ENCODE results near the gene FGD2. TPM values are rescaled to one million over a fixed set of nuclear protein-coding genes. Genes with fewer than 3 reads are reported as not detected.

FGD2 gene
- total RNA-seq, 1 donor from 2014 or later = not detected

- Mint-ChIP-seq H3K4me1 (ENCODE audit: unreplicated experiment) (peaks cover 18% of the 10 kb centered on the region), H3K4me3 (ENCODE audit: unreplicated experiment) (no peak overlapping the region), H3K36me3 (ENCODE audit: unreplicated experiment) (no peaks in the 10 kb centered on the region), H3K9me3 (ENCODE audit: unreplicated experiment) (no peaks in the 10 kb centered on the region), H3K27ac (ENCODE audit: unreplicated experiment) (no peak overlapping the region), H3K27me3 (ENCODE audit: unreplicated experiment) (no peaks in the 10 kb centered on the region)
- TF ChIP-seq, protein P1, sequence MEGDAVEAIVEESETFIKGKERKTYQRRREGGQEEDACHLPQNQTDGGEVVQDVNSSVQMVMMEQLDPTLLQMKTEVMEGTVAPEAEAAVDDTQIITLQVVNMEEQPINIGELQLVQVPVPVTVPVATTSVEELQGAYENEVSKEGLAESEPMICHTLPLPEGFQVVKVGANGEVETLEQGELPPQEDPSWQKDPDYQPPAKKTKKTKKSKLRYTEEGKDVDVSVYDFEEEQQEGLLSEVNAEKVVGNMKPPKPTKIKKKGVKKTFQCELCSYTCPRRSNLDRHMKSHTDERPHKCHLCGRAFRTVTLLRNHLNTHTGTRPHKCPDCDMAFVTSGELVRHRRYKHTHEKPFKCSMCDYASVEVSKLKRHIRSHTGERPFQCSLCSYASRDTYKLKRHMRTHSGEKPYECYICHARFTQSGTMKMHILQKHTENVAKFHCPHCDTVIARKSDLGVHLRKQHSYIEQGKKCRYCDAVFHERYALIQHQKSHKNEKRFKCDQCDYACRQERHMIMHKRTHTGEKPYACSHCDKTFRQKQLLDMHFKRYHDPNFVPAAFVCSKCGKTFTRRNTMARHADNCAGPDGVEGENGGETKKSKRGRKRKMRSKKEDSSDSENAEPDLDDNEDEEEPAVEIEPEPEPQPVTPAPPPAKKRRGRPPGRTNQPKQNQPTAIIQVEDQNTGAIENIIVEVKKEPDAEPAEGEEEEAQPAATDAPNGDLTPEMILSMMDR (IDR thresholded peaks at IDR 0.05) = no peak
- no peak for DNase-seq (ENCODE audit: extremely low spot score, unreplicated experiment)
Observed at GRCh38 chr6:37050045-37050853, 44.8 kb downstream of the FGD2 start.

DNA sequence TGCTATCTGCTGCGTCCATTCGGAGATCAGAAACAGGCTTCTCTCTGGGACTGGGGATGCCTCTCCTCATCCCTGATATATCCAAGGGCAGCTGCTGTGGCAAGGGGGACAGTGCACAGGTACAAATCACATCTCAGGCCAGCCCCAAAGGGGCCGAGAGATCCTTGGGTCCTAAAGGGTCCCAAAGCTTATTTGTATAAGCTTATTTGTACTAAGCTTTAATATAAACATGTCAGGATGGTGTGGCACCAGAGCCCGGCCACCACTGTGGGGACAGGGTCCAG, 45.3 kb downstream of the FGD2 start:
- no peak for DNase-seq (ENCODE audit: extremely low spot score, unreplicated experiment)
- TF ChIP-seq, protein P1 (IDR thresholded peaks at IDR 0.05) = no peak
- Mint-ChIP-seq H3K4me3 (ENCODE audit: unreplicated experiment) (no peak overlapping the region), H3K9me3 (ENCODE audit: unreplicated experiment) (no peaks in the 10 kb centered on the region), H3K27me3 (ENCODE audit: unreplicated experiment) (no peaks in the 10 kb centered on the region), H3K4me1 (ENCODE audit: unreplicated experiment) (peaks cover 18% of the 10 kb centered on the region), H3K36me3 (ENCODE audit: unreplicated experiment) (no peaks in the 10 kb centered on the region), H3K27ac (ENCODE audit: unreplicated experiment) (no peak overlapping the region)

GRCh38 chr6:37051138-37052026, 45.9 kb downstream of the FGD2 start:
- DNase-seq (ENCODE audit: extremely low spot score, unreplicated experiment) = peak; percentile 95
- no peaks in the 10 kb centered on the region for H3K27me3 Mint-ChIP-seq (ENCODE audit: unreplicated experiment)
- H3K36me3 Mint-ChIP-seq (ENCODE audit: unreplicated experiment) = no peaks in the 10 kb centered on the region
- TF ChIP-seq, protein P1 (IDR thresholded peaks at IDR 0.05) = peak; percentile 97
- H3K9me3 Mint-ChIP-seq (ENCODE audit: unreplicated experiment) = no peaks in the 10 kb centered on the region
- H3K4me3 Mint-ChIP-seq (ENCODE audit: unreplicated experiment) = peak overlapping the region; percentile 23
- H3K4me1 Mint-ChIP-seq (ENCODE audit: unreplicated experiment) = peaks cover 18% of the 10 kb centered on the region
- peak overlapping the region; percentile 36 for H3K27ac Mint-ChIP-seq (ENCODE audit: unreplicated experiment)

DNA sequence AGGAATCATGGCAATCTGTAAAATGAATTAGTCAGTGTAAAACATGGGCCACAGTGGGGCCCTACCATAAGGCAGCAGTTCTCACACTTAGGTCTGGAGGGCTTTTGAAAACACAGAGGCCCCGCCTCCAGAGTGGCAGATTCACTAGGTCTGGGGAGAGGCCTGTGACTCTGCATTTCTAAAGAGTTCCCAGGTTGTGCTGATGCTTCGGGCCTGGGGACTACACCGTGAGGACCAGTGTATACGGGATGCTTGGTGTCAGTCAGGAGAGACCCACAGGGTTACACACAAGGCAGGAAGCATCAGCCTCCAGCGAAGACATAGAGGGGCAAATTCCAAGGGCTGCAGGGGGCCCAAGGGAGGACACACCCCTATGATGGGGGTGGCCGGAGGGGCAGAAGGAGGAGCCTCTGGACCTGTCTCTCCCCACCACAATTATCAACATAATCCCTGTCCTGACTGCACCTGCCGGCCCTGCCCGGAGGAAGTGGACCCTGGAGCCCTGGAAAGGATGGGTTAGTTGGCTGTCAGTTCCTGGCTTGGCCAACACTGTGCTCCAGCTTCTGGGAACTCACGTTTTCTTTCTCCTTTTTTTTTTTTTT, 46.7 kb downstream of the FGD2 start:
- no peak for DNase-seq (ENCODE audit: extremely low spot score, unreplicated experiment)
- H3K4me3 Mint-ChIP-seq (ENCODE audit: unreplicated experiment) = no peak overlapping the region
- no peak overlapping the region for H3K27ac Mint-ChIP-seq (ENCODE audit: unreplicated experiment)
- H3K9me3 Mint-ChIP-seq (ENCODE audit: unreplicated experiment) = no peaks in the 10 kb centered on the region
- H3K36me3 Mint-ChIP-seq (ENCODE audit: unreplicated experiment) = no peaks in the 10 kb centered on the region
- TF ChIP-seq, protein P1 (IDR thresholded peaks at IDR 0.05) = no peak
- peaks cover 18% of the 10 kb centered on the region for H3K4me1 Mint-ChIP-seq (ENCODE audit: unreplicated experiment)
- H3K27me3 Mint-ChIP-seq (ENCODE audit: unreplicated experiment) = no peaks in the 10 kb centered on the region

DNA sequence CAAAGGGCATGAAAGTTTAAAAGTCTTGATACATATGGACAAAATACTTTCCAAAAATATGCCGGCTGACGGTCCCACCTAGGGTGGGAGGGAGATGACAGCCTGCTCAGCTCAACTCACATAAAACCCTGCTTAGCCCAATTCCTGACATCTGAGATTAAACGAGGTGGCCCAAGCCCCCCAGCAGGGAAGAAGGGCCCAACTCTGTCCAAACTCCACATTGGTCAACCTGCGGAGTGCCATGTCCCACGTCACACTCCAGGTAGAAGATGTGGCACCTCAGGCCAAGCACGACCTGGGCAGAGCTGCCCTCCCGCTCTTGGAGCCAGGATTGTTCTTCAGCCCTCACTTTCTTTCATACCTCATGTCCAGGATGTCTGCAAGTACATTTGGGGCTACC, 48.2 kb downstream of the FGD2 start:
- no peak for DNase-seq (ENCODE audit: extremely low spot score, unreplicated experiment)
- TF ChIP-seq, protein P1 (IDR thresholded peaks at IDR 0.05) = no peak
- H3K9me3 Mint-ChIP-seq (ENCODE audit: unreplicated experiment) = no peaks in the 10 kb centered on the region
- H3K27me3 Mint-ChIP-seq (ENCODE audit: unreplicated experiment) = no peaks in the 10 kb centered on the region
- H3K4me1 Mint-ChIP-seq (ENCODE audit: unreplicated experiment) = peaks cover 25% of the 10 kb centered on the region
- H3K36me3 Mint-ChIP-seq (ENCODE audit: unreplicated experiment) = no peaks in the 10 kb centered on the region
- H3K4me3 Mint-ChIP-seq (ENCODE audit: unreplicated experiment) = no peak overlapping the region
- H3K27ac Mint-ChIP-seq (ENCODE audit: unreplicated experiment) = no peak overlapping the region

Measured in osteocyte (in vitro differentiated cells).